WTC11 (cell line): ENCODE data around the gene ABCC2.

Source experiments
- ATF6 ChIP-seq: sonication (generic); formaldehyde crosslinking; IDR thresholded peaks from 2 replicates; pipeline ENCODE4 v1.8.1; 2023; ENCODE audit warnings: mild to moderate bottlenecking, missing genetic modification reagents
- CTCF ChIP-seq: fragments of 200-600 bp; IDR thresholded peaks from 2 replicates; pipeline ENCODE4 v1.8.0; 2022; ENCODE audit warnings: antibody characterized with exemption
- FOXJ3 ChIP-seq: sonication (generic); formaldehyde crosslinking; IDR thresholded peaks from 2 replicates; pipeline ENCODE4 v1.9.0; 2021; ENCODE audit warnings: missing genetic modification reagents, mild to moderate bottlenecking, borderline replicate concordance
- FOXP4 ChIP-seq: sonication (generic); formaldehyde crosslinking; IDR thresholded peaks from 2 replicates; pipeline ENCODE4 v1.8.0; 2022; ENCODE audit warnings: mild to moderate bottlenecking, missing genetic modification reagents
- JUN ChIP-seq: sonication (generic); formaldehyde crosslinking; IDR thresholded peaks from 2 replicates; pipeline ENCODE4 v1.8.0; 2023; ENCODE audit warnings: mild to moderate bottlenecking, missing genetic modification reagents
- NFE2L1 ChIP-seq: sonication (generic); formaldehyde crosslinking; IDR thresholded peaks from 2 replicates; pipeline ENCODE4 v1.8.1; 2023; ENCODE audit warnings: missing genetic modification reagents
- TEAD4 ChIP-seq: sonication (generic); formaldehyde crosslinking; IDR thresholded peaks from 2 replicates; pipeline ENCODE4 v1.8.0; 2022; ENCODE audit warnings: mild to moderate bottlenecking, missing genetic modification reagents
- USF2 ChIP-seq: sonication (generic); formaldehyde crosslinking; IDR thresholded peaks from 2 replicates; pipeline ENCODE4 v1.8.1; 2023; ENCODE audit warnings: mild to moderate bottlenecking, missing genetic modification reagents, moderate library complexity
- ZNF138 ChIP-seq: sonication (generic); formaldehyde crosslinking; conservative IDR thresholded peaks from 2 replicates; pipeline ENCODE4 v1.8.1; 2022; ENCODE audit warnings: mild to moderate bottlenecking, moderate library complexity, missing genetic modification reagents

GRCh38 chr10:99750641-99751040, 31.8 kb upstream of the ABCC2 start:
- no peak for TF ChIP-seq CTCF
- no peak for TF ChIP-seq FOXP4 (CRISPR knock-in tag)
- TF ChIP-seq TEAD4 = no peak
- TF ChIP-seq ZNF138 (CRISPR knock-in tag) = no peak
- no peak for TF ChIP-seq FOXJ3 (CRISPR knock-in tag)
- no peak for TF ChIP-seq USF2 (CRISPR knock-in tag)
- no peak for TF ChIP-seq NFE2L1 (CRISPR knock-in tag)
- no peak for TF ChIP-seq JUN (CRISPR knock-in tag)
- TF ChIP-seq ATF6 (CRISPR knock-in tag) = no peak
